AG04449 (cell line): ENCODE data around the gene RPL41.
A peak's percentile ranks its signal among the peaks of the same experiment; 100 is the strongest.

Experiments
- CTCF ChIA-PET: fragments of 350-600 bp; formaldehyde crosslinking; extraction: SDS; loops from one replicate; lab custom pipeline; 2021; ENCODE audit warnings: antibody characterized with exemption; lab: Yijun Ruan, JAX
- POLR2A ChIA-PET: fragments of 400-600, 350-600 bp; formaldehyde crosslinking; extraction: SDS; loops from one replicate; lab custom pipeline; 2020; ENCODE audit warnings: antibody characterized with exemption, inconsistent platforms; lab: Yijun Ruan, JAX
- DNase-seq: peaks from one replicate; pipeline ENCODE4 v3.0.0-alpha.2; 2010; ENCODE audit warnings: low read depth, low spot score
- H3K4me3 ChIP-seq: 2 replicates; pipeline ENCODE4 v1.5.1; 2011; ENCODE audit warnings: low read depth, mild to moderate bottlenecking, control low read depth, low read length
- CTCF ChIP-seq: IDR thresholded peaks from one replicate; pipeline ENCODE4 v1.5.1; 2011; ENCODE audit warnings: mild to moderate bottlenecking, moderate library complexity, low read length, control low read depth, inconsistent platforms; ENCODE audit not compliant: insufficient read depth; ENCODE audit errors: missing control alignments

Gene RPL41

GRCh38 chr12:56152132-56152755, 35.8 kb downstream of the RPL41 start, which contains the start of gene MYL6B:
Gene MYL6B, plus strand, starts transcription at chr12:56152587. Its CDS starts 1,332 bp downstream, at chr12:56153919.
- peak within 1 kb of the TSS; percentile 68 for H3K4me3 ChIP-seq
- ChIA-PET CTCF (interaction anchor here (0.9 to 1.3 kb wide), 4 partner anchors 22 to 37 kb away, joined by 3 to 7 read pairs (median 4); partner anchors contain the start of genes ESYT1 and SMARCC2), POLR2A (interaction anchor here (0.7 to 1.4 kb wide), 3 partner anchors 10 to 25 kb away, joined by 3 to 5 read pairs (median 5); partner anchors contain the start of gene ESYT1)
- peak; percentile 31 for DNase-seq
- TF ChIP-seq CTCF = no peak

- POLR2A ChIA-PET = no interaction called here
- no peak for TF ChIP-seq CTCF
- CTCF ChIA-PET = interaction anchor here (1.0 kb wide), 1 partner anchor 9 kb away, joined by 4 read pairs; no protein-coding TSS in a partner anchor
- DNase-seq = no peak
- peak overlapping the region; percentile 68 for H3K4me3 ChIP-seq
Measured at GRCh38 chr12:56152756-56153677, 36.6 kb downstream of the RPL41 start.

GRCh38 chr12:56153678-56154065, 37.2 kb downstream of the RPL41 start:
- POLR2A ChIA-PET = no interaction called here
- CTCF ChIA-PET = interaction anchor here (1.0 to 1.2 kb wide), 2 partner anchors 8 to 35 kb away, joined by 3 to 4 read pairs; partner anchors contain the start of gene ZC3H10

GRCh38 chr12:56154246-56154771, 37.9 kb downstream of the RPL41 start:
- H3K4me3 ChIP-seq = no peak overlapping the region
- TF ChIP-seq CTCF = no peak
- CTCF ChIA-PET = interaction anchor here (0.8 to 2.3 kb wide), 5 partner anchors 28 to 36 kb away, joined by 3 to 12 read pairs (median 3); partner anchors contain the start of genes SMARCC2 and ZC3H10
- no peak for DNase-seq
- POLR2A ChIA-PET = no interaction called here

More at GRCh38 chr12:56153678-56154065, 37.2 kb downstream of the RPL41 start:
- peak overlapping the region; percentile 68; the same call in 1 of the 2 replicates for H3K4me3 ChIP-seq
- DNase-seq = no peak
- no peak for TF ChIP-seq CTCF

GRCh38 chr12:56154818-56155217, 38.4 kb downstream of the RPL41 start:
- no peak for DNase-seq
- no peak overlapping the region for H3K4me3 ChIP-seq
- CTCF ChIA-PET = interaction anchor here (0.8 to 2.3 kb wide), 7 partner anchors 12 to 36 kb away, joined by 3 to 12 read pairs (median 3); partner anchors contain the start of genes SMARCC2 and ZC3H10
- no peak for TF ChIP-seq CTCF
- POLR2A ChIA-PET = no interaction called here
